Astrocyte (in vitro differentiated cells and primary cell): ENCODE measurements around the gene SPOCK1. TPM values are rescaled to one million over a fixed set of nuclear protein-coding genes. Genes with fewer than 3 reads are reported as not detected.
A peak's percentile ranks its signal among the peaks of the same experiment; 100 is the strongest.

Experiments used
- DNase-seq: peaks from one replicate; pipeline ENCODE4 v3.0.0-alpha.2; 2010; ENCODE audit warnings: low read depth
- FAIRE-seq: peaks from 2 replicates; lab custom pipeline; 2011; peaks lifted over from hg19 to GRCh38; lab: Jason Lieb, UNC
- H2AFZ ChIP-seq: 2 replicates; pipeline ENCODE4 v1.6.0; 2012; ENCODE audit warnings: low read depth, low read length, inconsistent platforms
- H3K27ac ChIP-seq: 2 replicates; pipeline ENCODE4 v1.5.1; 2011; ENCODE audit warnings: low read depth, low read length, inconsistent platforms
- H3K27me3 ChIP-seq: 2 replicates; pipeline ENCODE4 v1.6.0; 2011; ENCODE audit warnings: low read length, inconsistent platforms; ENCODE audit not compliant: insufficient read depth
- H3K36me3 ChIP-seq: 2 replicates; pipeline ENCODE4 v1.5.1; 2011; ENCODE audit warnings: low read length, inconsistent platforms; ENCODE audit not compliant: insufficient read depth
- H3K4me1 ChIP-seq: 2 replicates; pipeline ENCODE4 v1.5.1; 2011; ENCODE audit warnings: low read length, inconsistent platforms; ENCODE audit not compliant: insufficient read depth
- H3K4me2 ChIP-seq: 2 replicates; pipeline ENCODE4 v1.6.0; 2012; ENCODE audit warnings: low read length, inconsistent platforms
- H3K4me3 ChIP-seq: 2 replicates; pipeline ENCODE4 v1.5.1; 2011; ENCODE audit warnings: low read depth, mild to moderate bottlenecking, low read length, inconsistent platforms; ENCODE audit not compliant: insufficient read depth
- H3K79me2 ChIP-seq: 2 replicates; pipeline ENCODE4 v1.6.0; 2012; ENCODE audit warnings: mild to moderate bottlenecking, low read length, inconsistent platforms; ENCODE audit not compliant: insufficient read depth
- H3K9ac ChIP-seq: 2 replicates; pipeline ENCODE4 v1.6.0; 2012; ENCODE audit warnings: mild to moderate bottlenecking, low read length, inconsistent platforms
- H3K9me3 ChIP-seq: 2 replicates; pipeline ENCODE4 v1.5.1; 2012; ENCODE audit warnings: low read depth, mild to moderate bottlenecking, low read length, inconsistent platforms; ENCODE audit not compliant: insufficient read depth
- H4K20me1 ChIP-seq: 2 replicates; pipeline ENCODE4 v1.6.0; 2012; ENCODE audit warnings: low read length, inconsistent platforms; ENCODE audit not compliant: insufficient read depth
- H3K27ac Mint-ChIP-seq: one replicate; pipeline ENCODE4 v1.8.0; 2021; ENCODE audit warnings: mild to moderate bottlenecking, mixed read lengths; ENCODE audit not compliant: unreplicated experiment
- H3K27me3 Mint-ChIP-seq: one replicate; pipeline ENCODE4 v1.8.0; 2021; ENCODE audit warnings: low read depth, mixed read lengths; ENCODE audit not compliant: unreplicated experiment
- H3K36me3 Mint-ChIP-seq: one replicate; pipeline ENCODE4 v1.8.0; 2021; ENCODE audit warnings: low read depth, mixed read lengths; ENCODE audit not compliant: unreplicated experiment
- H3K4me1 Mint-ChIP-seq: one replicate; pipeline ENCODE4 v1.8.0; 2021; ENCODE audit warnings: low read depth, mixed read lengths; ENCODE audit not compliant: unreplicated experiment
- H3K4me3 Mint-ChIP-seq: one replicate; pipeline ENCODE4 v1.8.0; 2021; ENCODE audit warnings: mild to moderate bottlenecking, moderate library complexity, mixed read lengths; ENCODE audit not compliant: unreplicated experiment
- H3K9me3 Mint-ChIP-seq: one replicate; pipeline ENCODE4 v1.8.0; 2021; ENCODE audit warnings: mild to moderate bottlenecking, mixed read lengths; ENCODE audit not compliant: unreplicated experiment
- CTCF ChIP-seq: IDR thresholded peaks from 2 replicates; pipeline ENCODE4 v1.5.1; 2011; ENCODE audit warnings: low read depth, mild to moderate bottlenecking, inconsistent platforms, low read length, moderate library complexity; ENCODE audit not compliant: insufficient read depth
- EZH2 ChIP-seq: IDR thresholded peaks from 2 replicates; pipeline ENCODE4 v1.6.1; 2012; ENCODE audit warnings: mild to moderate bottlenecking, low read length, inconsistent platforms; ENCODE audit not compliant: insufficient read depth
- total RNA-seq: library from RNA; stranded (reverse); gene quantifications from 2 replicates; pipeline ENCODE4 v1.2.1, GENCODE V29; 2021

Gene SPOCK1
- total RNA-seq, 1 donor from 2014 or later, result 53.5 TPM

GRCh38 chr5:137214446-137215189 lies 284.5 kb downstream of the SPOCK1 start:
- Mint-ChIP-seq H3K4me1 (peaks cover 36% of the 10 kb centered on the region), H3K4me3 (no peak overlapping the region), H3K36me3 (no peaks in the 10 kb centered on the region), H3K9me3 (peaks cover 2% of the 10 kb centered on the region), H3K27me3 (peaks cover 2% of the 10 kb centered on the region), H3K27ac (no peak overlapping the region)
- DNase-seq (peak; percentile 71), FAIRE-seq (no peak)
- Histone ChIP-seq H3K9me3 (no peaks in the 10 kb centered on the region), H3K4me3 (no peak overlapping the region), H3K4me2 (peak overlapping the region; percentile 32), H4K20me1 (peaks cover 33% of the 10 kb centered on the region), H3K4me1 (peaks cover 42% of the 10 kb centered on the region), H3K27ac (peak overlapping the region; percentile 8), H3K79me2 (peaks cover 9% of the 10 kb centered on the region), H3K27me3 (no peaks in the 10 kb centered on the region), H2AFZ (no peak overlapping the region), H3K36me3 (no peaks in the 10 kb centered on the region), H3K9ac (no peak overlapping the region)
- TF ChIP-seq EZH2, result no peak
- no peak for TF ChIP-seq CTCF

GRCh38 chr5:137212471-137212870 lies 286.7 kb downstream of the SPOCK1 start:
- H3K79me2 ChIP-seq, result peaks cover 13% of the 10 kb centered on the region
- H3K9ac ChIP-seq, result no peak overlapping the region
- no peak overlapping the region for H3K27ac Mint-ChIP-seq
- no peaks in the 10 kb centered on the region for H3K27me3 ChIP-seq
- DNase-seq, result no peak
- no peak overlapping the region for H3K4me3 ChIP-seq
- H3K4me3 Mint-ChIP-seq, result no peak overlapping the region
- H3K36me3 ChIP-seq, result no peaks in the 10 kb centered on the region
- H3K9me3 ChIP-seq, result no peaks in the 10 kb centered on the region
- peaks cover 2% of the 10 kb centered on the region for H3K9me3 Mint-ChIP-seq
- H4K20me1 ChIP-seq, result peaks cover 31% of the 10 kb centered on the region
- H2AFZ ChIP-seq, result no peak overlapping the region
- TF ChIP-seq CTCF, result no peak
- TF ChIP-seq EZH2, result no peak
- FAIRE-seq, result no peak
- H3K36me3 Mint-ChIP-seq, result no peaks in the 10 kb centered on the region
- peaks cover 2% of the 10 kb centered on the region for H3K27me3 Mint-ChIP-seq
- H3K27ac ChIP-seq, result no peak overlapping the region
- peaks cover 25% of the 10 kb centered on the region for H3K4me1 ChIP-seq
- peaks cover 24% of the 10 kb centered on the region for H3K4me1 Mint-ChIP-seq
- H3K4me2 ChIP-seq, result no peak overlapping the region

GRCh38 chr5:137209232-137209809 lies 289.8 kb downstream of the SPOCK1 start:
- H3K9me3 Mint-ChIP-seq, result no peaks in the 10 kb centered on the region
- Histone ChIP-seq H3K4me3 (no peak overlapping the region), H3K79me2 (peaks cover 14% of the 10 kb centered on the region), H3K4me2 (no peak overlapping the region), H3K27ac (no peak overlapping the region), H3K9me3 (no peaks in the 10 kb centered on the region), H3K36me3 (no peaks in the 10 kb centered on the region), H3K27me3 (no peaks in the 10 kb centered on the region), H2AFZ (no peak overlapping the region), H4K20me1 (peaks cover 48% of the 10 kb centered on the region), H3K9ac (no peak overlapping the region), H3K4me1 (peaks cover 21% of the 10 kb centered on the region)
- FAIRE-seq (no peak), DNase-seq (no peak)
- no peaks in the 10 kb centered on the region for H3K36me3 Mint-ChIP-seq
- peaks cover 2% of the 10 kb centered on the region for H3K27me3 Mint-ChIP-seq
- no peak for TF ChIP-seq CTCF
- no peak for TF ChIP-seq EZH2
- peaks cover 22% of the 10 kb centered on the region for H3K4me1 Mint-ChIP-seq
- H3K27ac Mint-ChIP-seq, result no peak overlapping the region
- no peak overlapping the region for H3K4me3 Mint-ChIP-seq
